WERI-Rb-1 (cell line): ENCODE measurements around the gene EPAS1.

Experiments used
- DNase-seq: peaks from one replicate; pipeline ENCODE4 v3.0.0-alpha.2; 2020
- H3K27ac ChIP-seq: fragments of 250-450 bp; sonication (Bioruptor Pico); 2 replicates; pipeline ENCODE4 v1.5.1; 2020; ENCODE audit warnings: mild to moderate bottlenecking, moderate library complexity
- H3K27me3 ChIP-seq: fragments of 250-450 bp; sonication (Bioruptor Pico); 2 replicates; pipeline ENCODE4 v1.5.1; 2021; ENCODE audit warnings: mild to moderate bottlenecking, low read depth, moderate library complexity; ENCODE audit not compliant: insufficient read depth, severe bottlenecking
- H3K36me3 ChIP-seq: fragments of 250-450 bp; sonication (Bioruptor Pico); 2 replicates; pipeline ENCODE4 v1.5.1; 2020; ENCODE audit warnings: mild to moderate bottlenecking, moderate library complexity
- H3K4me3 ChIP-seq: 2 replicates; pipeline ENCODE4 v1.5.1; 2011; ENCODE audit warnings: low read depth, mild to moderate bottlenecking, control low read depth, low read length
- H3K9me3 ChIP-seq: fragments of 250-450 bp; sonication (Bioruptor Pico); 2 replicates; pipeline ENCODE4 v1.5.1; 2021; ENCODE audit warnings: mild to moderate bottlenecking, moderate library complexity; ENCODE audit not compliant: severe bottlenecking
- CTCF ChIP-seq: IDR thresholded peaks from 2 replicates; pipeline ENCODE4 v1.5.1; 2011; ENCODE audit warnings: low read depth, mild to moderate bottlenecking, control low read depth, inconsistent platforms, low read length

Gene EPAS1

DNA sequence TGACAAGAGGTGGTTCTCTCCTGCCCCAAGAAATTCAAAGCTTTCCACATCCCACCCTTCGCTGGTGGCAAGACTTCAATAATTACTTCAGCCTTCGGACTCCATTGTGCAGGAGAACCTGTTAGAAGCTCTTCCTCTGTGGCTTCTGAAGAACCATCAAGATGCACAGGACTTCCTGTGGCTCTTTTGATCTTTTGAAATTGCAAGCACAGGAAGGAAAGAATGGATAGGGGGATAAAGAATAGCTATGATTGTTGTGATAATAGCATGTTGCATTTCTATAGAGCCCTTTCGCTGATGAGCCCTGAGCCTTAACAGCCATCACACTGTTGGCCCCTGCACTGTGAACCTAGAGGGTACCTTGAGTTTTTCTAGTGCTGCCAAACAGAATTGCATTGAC lies 7.4 kb downstream of the EPAS1 start:
- TF ChIP-seq CTCF = no peak
- peaks cover 19% of the 10 kb centered on the region for H3K27me3 ChIP-seq
- no peak for DNase-seq
- H3K4me3 ChIP-seq = no peak overlapping the region
- no peaks in the 10 kb centered on the region for H3K36me3 ChIP-seq
- no peak overlapping the region for H3K27ac ChIP-seq
- no peaks in the 10 kb centered on the region for H3K9me3 ChIP-seq

- Histone ChIP-seq H3K27ac (no peak overlapping the region), H3K9me3 (no peaks in the 10 kb centered on the region), H3K27me3 (peaks cover 13% of the 10 kb centered on the region), H3K36me3 (no peaks in the 10 kb centered on the region), H3K4me3 (no peak overlapping the region)
- TF ChIP-seq CTCF = no peak
- DNase-seq = no peak
These were observed 8.0 kb downstream of the EPAS1 start for GRCh38 chr2:46305187-46305586.

GRCh38 chr2:46305767-46306166 lies 8.6 kb downstream of the EPAS1 start:
- Histone ChIP-seq H3K27ac (no peak overlapping the region), H3K4me3 (no peak overlapping the region), H3K9me3 (no peaks in the 10 kb centered on the region), H3K36me3 (no peaks in the 10 kb centered on the region), H3K27me3 (peaks cover 7% of the 10 kb centered on the region)
- DNase-seq = no peak
- TF ChIP-seq CTCF = no peak

DNA sequence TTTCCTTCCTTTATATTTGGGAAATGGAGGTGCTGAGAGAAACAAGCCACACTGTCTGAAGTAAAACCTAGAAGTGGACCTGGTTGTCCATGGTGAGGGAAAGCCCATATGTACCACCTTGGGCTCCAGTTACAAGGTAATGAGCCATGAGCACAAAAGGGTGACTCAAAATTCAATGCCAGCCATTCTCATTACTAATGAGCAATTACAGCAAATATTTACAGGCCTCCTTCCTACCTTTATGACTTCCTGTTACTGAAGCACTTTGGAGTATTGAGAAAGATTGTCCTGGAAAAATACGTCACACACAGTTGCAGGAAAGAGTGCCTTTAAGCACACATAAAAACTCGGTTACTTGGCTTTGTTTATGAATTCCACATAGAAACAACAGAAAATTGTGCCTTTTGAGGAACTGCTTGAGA lies 9.1 kb downstream of the EPAS1 start:
- DNase-seq = no peak
- Histone ChIP-seq H3K36me3 (no peaks in the 10 kb centered on the region), H3K9me3 (no peaks in the 10 kb centered on the region), H3K27me3 (peaks cover 2% of the 10 kb centered on the region), H3K27ac (no peak overlapping the region), H3K4me3 (no peak overlapping the region)
- TF ChIP-seq CTCF = no peak

GRCh38 chr2:46306988-46307655 lies 9.9 kb downstream of the EPAS1 start:
- TF ChIP-seq CTCF = no peak
- peaks cover 2% of the 10 kb centered on the region for H3K27me3 ChIP-seq
- H3K9me3 ChIP-seq = no peaks in the 10 kb centered on the region
- no peak overlapping the region for H3K4me3 ChIP-seq
- H3K36me3 ChIP-seq = no peaks in the 10 kb centered on the region
- no peak overlapping the region for H3K27ac ChIP-seq
- DNase-seq = no peak

DNA sequence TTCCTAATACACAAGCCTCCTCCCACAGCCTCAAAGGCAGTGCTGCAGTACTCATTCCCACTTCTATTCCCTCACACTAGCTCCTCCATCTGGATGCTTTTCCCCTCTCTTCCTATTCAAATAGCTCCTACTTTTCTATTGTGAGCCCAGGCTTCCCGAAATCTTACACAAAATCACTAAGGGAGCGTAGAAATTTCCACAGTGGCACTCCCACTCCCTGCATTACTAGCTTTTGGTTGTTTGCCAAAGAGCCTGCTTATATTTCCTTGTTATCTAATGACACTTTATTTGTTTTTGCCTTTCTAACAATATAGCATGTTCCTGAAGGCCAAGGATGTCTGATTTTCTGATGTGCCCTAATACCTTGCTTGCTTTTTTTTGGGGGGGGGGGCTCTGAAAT lies 10.9 kb downstream of the EPAS1 start:
- no peak for TF ChIP-seq CTCF
- Histone ChIP-seq H3K4me3 (no peak overlapping the region), H3K9me3 (no peaks in the 10 kb centered on the region), H3K27ac (no peak overlapping the region), H3K27me3 (no peaks in the 10 kb centered on the region), H3K36me3 (no peaks in the 10 kb centered on the region)
- DNase-seq = no peak
